Cerebellar cortex (tissue), 1 donor: ENCODE measurements around the gene CDK11A.
A peak's percentile ranks its signal among the peaks of the same experiment; 100 is the strongest.
"Not testable (repeated sequence)": the region's sequence is repeated elsewhere in the genome, so short reads cannot be mapped to it uniquely, and the experiment has no call there.

Experiments used
- DNase-seq: peaks from one replicate; pipeline ENCODE4 v3.0.0-alpha.2; 2015; ENCODE audit warnings: low spot score

The CDK11A gene

DNA sequence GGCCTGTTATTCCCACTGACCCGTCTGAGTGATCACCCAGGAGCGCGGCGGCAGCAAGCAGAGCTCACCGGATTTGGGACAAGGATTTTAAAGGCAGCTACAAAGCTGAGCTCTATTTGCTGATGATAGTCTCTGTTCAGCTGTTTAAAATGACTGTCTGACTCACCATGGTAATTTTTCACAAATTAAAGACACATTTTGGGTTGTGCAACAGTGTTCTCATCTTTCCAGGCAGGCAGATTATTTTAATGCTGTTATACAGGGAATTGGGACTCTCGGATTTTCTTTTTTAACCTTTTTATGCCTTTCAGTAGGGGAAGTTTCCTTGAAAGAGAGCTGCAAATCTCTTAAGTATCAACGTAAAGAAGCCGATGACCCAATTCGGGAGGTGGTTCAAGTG lies 61.8 kb downstream of the CDK11A start:
- not testable (repeated sequence) for DNase-seq

DNA sequence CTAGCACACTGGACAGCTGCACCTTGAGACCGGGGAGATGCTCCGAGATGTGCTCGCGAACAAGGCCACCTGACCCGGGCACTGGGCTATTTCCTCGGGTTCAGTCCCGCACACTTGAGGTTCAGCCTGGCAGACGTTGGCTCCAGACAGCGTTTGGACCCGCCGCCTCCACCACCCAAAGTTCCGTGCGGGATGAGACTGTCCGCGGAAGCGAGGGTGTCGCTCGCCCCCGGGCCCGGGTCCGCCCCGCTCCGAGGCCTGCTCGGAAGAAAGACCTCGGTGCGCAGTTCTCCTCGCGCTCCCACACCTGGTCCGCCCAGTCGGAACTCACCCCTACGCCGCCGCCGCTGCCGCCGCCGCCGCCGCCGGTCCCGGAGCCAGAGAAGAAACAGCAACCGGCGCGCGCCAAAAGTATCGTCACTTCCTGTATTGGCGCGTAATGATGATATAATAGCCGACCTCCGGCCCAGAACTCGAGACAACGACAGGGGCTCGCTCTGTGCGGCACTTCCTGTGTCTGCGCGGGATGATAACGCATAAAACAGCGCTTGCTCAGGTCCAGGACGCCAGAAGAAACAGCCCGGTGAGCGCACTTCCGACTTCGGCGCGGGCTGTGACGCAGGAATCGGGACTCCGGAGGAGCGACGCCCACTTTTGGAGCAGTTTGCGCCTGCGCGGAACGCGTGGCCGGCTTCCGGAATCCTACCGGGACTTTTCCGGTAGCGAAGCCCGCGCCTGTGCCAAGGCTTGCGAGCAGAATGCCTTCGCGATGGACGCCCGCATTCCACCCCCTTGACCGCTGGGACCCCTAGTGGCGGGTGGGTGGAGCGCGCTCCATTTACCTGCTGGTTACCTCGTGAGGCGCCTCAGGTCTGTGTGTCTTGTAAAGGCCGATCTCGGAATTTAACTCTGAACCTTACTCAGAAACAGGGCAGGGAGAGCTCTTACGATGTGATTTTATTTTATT lies 65.3 kb downstream of the CDK11A start, which contains the start of gene CDK11B:
CDK11B (minus strand) TSS at position 422 of the 967 bp plus-strand sequence. CDS start 1,519 bp downstream, outside the sequence.
- DNase-seq, result peak; percentile 95
